ENCODE measurements around the gene KNSTRN. TPM values are rescaled to one million over a fixed set of nuclear protein-coding genes. Genes with fewer than 3 reads are reported as not detected.

Gene KNSTRN
- total RNA-seq, 4 donors from 2014 or later: 13.5 to 24.3 (median 18.9) TPM

DNA sequence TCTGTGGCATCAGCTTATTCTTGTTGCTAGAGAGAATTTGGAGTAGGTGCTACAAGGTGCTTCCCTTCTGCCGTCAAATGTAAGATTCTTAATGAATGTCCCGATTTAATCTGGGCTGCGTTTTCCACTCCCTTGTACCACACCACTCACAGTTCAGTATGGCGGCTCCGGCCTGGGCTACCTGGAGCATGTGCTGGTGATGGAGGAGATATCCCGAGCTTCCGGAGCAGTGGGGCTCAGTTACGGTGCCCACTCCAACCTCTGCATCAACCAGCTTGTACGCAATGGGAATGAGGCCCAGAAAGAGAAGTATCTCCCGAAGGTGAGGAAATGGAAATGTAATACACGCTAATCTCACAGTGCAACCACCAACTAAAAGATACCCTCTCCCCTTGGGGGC lies 28.0 kb downstream of the KNSTRN start:
- Histone ChIP-seq H3K27ac (no peak overlapping the region), H3K27me3 (no peaks in the 10 kb centered on the region), H3K9me3 (no peaks in the 10 kb centered on the region), H3K36me3 (peaks cover 43% of the 10 kb centered on the region), H3K4me1 (peaks cover 20% of the 10 kb centered on the region), H3K4me3 (no peak overlapping the region)
- WGBS: 94% methylated on average over 11 of the region's 11 CpGs
- TF ChIP-seq EP300 (IDR thresholded peaks at IDR 0.05): no peak
- TF ChIP-seq, protein P1, sequence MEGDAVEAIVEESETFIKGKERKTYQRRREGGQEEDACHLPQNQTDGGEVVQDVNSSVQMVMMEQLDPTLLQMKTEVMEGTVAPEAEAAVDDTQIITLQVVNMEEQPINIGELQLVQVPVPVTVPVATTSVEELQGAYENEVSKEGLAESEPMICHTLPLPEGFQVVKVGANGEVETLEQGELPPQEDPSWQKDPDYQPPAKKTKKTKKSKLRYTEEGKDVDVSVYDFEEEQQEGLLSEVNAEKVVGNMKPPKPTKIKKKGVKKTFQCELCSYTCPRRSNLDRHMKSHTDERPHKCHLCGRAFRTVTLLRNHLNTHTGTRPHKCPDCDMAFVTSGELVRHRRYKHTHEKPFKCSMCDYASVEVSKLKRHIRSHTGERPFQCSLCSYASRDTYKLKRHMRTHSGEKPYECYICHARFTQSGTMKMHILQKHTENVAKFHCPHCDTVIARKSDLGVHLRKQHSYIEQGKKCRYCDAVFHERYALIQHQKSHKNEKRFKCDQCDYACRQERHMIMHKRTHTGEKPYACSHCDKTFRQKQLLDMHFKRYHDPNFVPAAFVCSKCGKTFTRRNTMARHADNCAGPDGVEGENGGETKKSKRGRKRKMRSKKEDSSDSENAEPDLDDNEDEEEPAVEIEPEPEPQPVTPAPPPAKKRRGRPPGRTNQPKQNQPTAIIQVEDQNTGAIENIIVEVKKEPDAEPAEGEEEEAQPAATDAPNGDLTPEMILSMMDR (IDR thresholded peaks at IDR 0.05): no peak
- no peak for TF ChIP-seq POLR2AphosphoS5 (IDR thresholded peaks at IDR 0.05)
- TF ChIP-seq POLR2A (IDR thresholded peaks at IDR 0.05): no peak
- DNase-seq (ENCODE audit: low spot score in 2 of 2): no peak

DNA sequence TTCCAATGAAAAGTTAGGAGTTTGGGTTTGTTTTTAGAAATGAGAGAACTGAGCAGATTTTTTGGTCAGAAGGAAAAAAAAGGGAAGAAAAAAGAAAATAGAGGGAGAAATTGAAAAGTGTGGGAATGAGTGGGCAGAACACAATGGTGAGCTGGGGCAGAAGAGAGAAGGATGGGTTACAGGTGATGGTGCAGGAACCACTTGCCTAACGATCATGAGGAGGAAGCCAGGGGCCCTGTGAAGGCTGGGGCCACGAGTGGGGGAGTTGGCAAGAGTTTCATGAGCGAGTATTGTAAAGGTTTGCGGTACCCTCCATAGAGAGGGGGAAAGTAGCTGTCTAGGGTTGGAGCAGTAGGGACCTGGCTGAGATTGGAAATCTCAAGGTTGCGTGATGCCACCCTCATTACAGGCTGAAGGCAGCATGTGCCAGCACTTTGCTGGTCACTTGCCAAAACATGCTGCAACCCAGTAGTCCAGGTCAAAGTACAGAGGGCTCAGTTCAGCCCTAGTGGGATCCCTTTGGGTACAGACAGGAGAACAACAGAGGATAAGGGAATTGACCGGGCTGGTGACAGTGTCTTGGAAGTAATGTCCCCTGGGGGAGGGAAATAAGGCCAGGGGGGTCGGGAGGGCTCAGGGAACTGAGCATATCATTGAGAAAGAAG lies 29.7 kb downstream of the KNSTRN start:
- Histone ChIP-seq H3K27ac (no peak overlapping the region), H3K4me3 (no peak overlapping the region), H3K4me1 (peaks cover 2% of the 10 kb centered on the region), H3K27me3 (no peaks in the 10 kb centered on the region), H3K9me3 (no peaks in the 10 kb centered on the region), H3K36me3 (peaks cover 56% of the 10 kb centered on the region)
- WGBS: 78% methylated on average over 7 of the region's 7 CpGs
- DNase-seq (ENCODE audit: low spot score in 2 of 2): peak in 1 of 2 donors; percentile 36
- TF ChIP-seq, protein P1 (IDR thresholded peaks at IDR 0.05): no peak
- TF ChIP-seq POLR2AphosphoS5 (IDR thresholded peaks at IDR 0.05) (no peak), EP300 (IDR thresholded peaks at IDR 0.05) (no peak), POLR2A (IDR thresholded peaks at IDR 0.05) (no peak)

GRCh38 chr15:40413036-40413435 lies 30.5 kb downstream of the KNSTRN start:
- no peak for DNase-seq (ENCODE audit: low spot score in 2 of 2)
- Histone ChIP-seq H3K4me1 (no peaks in the 10 kb centered on the region), H3K36me3 (peaks cover 57% of the 10 kb centered on the region), H3K27ac (no peak overlapping the region), H3K27me3 (no peaks in the 10 kb centered on the region), H3K4me3 (no peak overlapping the region), H3K9me3 (no peaks in the 10 kb centered on the region)
- TF ChIP-seq POLR2AphosphoS5 (IDR thresholded peaks at IDR 0.05) (no peak), POLR2A (IDR thresholded peaks at IDR 0.05) (no peak), EP300 (IDR thresholded peaks at IDR 0.05) (no peak)
- TF ChIP-seq, protein P1 (IDR thresholded peaks at IDR 0.05): no peak
- 93% methylated on average over 9 of the region's 9 CpGs for WGBS

- H3K4me1 ChIP-seq: no peaks in the 10 kb centered on the region
- no peaks in the 10 kb centered on the region for H3K9me3 ChIP-seq
- peaks cover 63% of the 10 kb centered on the region for H3K36me3 ChIP-seq
- DNase-seq (ENCODE audit: low spot score in 2 of 2): peak in 1 of 2 donors; percentile 50
- H3K27me3 ChIP-seq: no peaks in the 10 kb centered on the region
- no peak overlapping the region for H3K27ac ChIP-seq
- no peak for TF ChIP-seq POLR2A (IDR thresholded peaks at IDR 0.05)
- no peak for TF ChIP-seq EP300 (IDR thresholded peaks at IDR 0.05)
- TF ChIP-seq POLR2AphosphoS5 (IDR thresholded peaks at IDR 0.05): no peak
- TF ChIP-seq, protein P1 (IDR thresholded peaks at IDR 0.05): no peak
- no peak overlapping the region for H3K4me3 ChIP-seq
- WGBS: 97% methylated on average over 5 of the region's 7 CpGs
These were observed 32.3 kb downstream of the KNSTRN start for GRCh38 chr15:40414816-40415215.

DNA sequence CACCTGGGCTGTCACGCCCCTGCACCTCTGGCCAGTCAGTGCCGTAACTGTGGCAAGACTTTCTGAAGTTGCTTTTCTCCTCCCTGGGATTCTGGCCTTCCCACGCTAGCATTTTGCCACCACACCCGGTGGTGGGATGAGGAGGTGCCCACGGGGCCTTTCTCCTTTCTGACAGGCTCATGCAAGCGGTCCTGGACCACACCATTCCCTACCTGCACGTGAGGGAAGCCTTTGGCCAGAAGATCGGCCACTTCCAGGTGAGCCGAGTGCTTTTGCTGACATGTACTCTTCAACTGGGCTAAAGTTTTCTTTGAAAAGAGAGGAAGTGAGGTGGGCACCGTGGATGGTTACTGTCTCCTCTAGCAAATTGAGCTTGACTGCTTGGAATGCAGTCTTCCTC lies 32.7 kb downstream of the KNSTRN start:
- H3K27me3 ChIP-seq: no peaks in the 10 kb centered on the region
- no peak overlapping the region for H3K27ac ChIP-seq
- H3K36me3 ChIP-seq: peaks cover 63% of the 10 kb centered on the region
- no peak overlapping the region for H3K4me3 ChIP-seq
- TF ChIP-seq POLR2A (IDR thresholded peaks at IDR 0.05): no peak
- TF ChIP-seq EP300 (IDR thresholded peaks at IDR 0.05): no peak
- TF ChIP-seq, protein P1 (IDR thresholded peaks at IDR 0.05): no peak
- TF ChIP-seq POLR2AphosphoS5 (IDR thresholded peaks at IDR 0.05): no peak
- 80% methylated on average over 10 of the region's 10 CpGs for WGBS
- peak in 1 of 2 donors; percentile 48 for DNase-seq (ENCODE audit: low spot score in 2 of 2)
- H3K9me3 ChIP-seq: no peaks in the 10 kb centered on the region
- H3K4me1 ChIP-seq: peaks cover under 1% of the 10 kb centered on the region

Data from suprapubic skin (tissue), 4 donors.